Suprapubic skin (tissue), 4 donors: ENCODE measurements around the gene RUSC2.

Experiments used
- CTCF ChIP-seq, 2 donors: fragments of 200-600 bp in 1 of 2; fragments of 450-650 bp in 1 of 2; sonication (generic) in 1 of 2; IDR thresholded peaks; one replicate each; pipeline ENCODE4 v1.5.1; 2016 to 2019; ENCODE audit warnings: antibody characterized with exemption in 2 of 2, mild to moderate bottlenecking in 1 of 2, moderate library complexity in 1 of 2
- EP300 ChIP-seq: sonication (generic); formaldehyde crosslinking; IDR thresholded peaks from one replicate; pipeline ENCODE4 v1.6.1; 2017; ENCODE audit warnings: antibody characterized with exemption
- POLR2A ChIP-seq, 2 donors: fragments of 450-650 bp; IDR thresholded peaks; one replicate each; pipeline ENCODE4 v1.6.1; 2017; ENCODE audit warnings: antibody characterized with exemption in 2 of 2, mild to moderate bottlenecking in 2 of 2, moderate library complexity in 2 of 2
- POLR2AphosphoS5 ChIP-seq, 3 donors: sonication (generic); formaldehyde crosslinking; IDR thresholded peaks; one replicate each; pipeline ENCODE4 v1.6.1; 2017; ENCODE audit warnings: antibody characterized with exemption in 3 of 3

DNA sequence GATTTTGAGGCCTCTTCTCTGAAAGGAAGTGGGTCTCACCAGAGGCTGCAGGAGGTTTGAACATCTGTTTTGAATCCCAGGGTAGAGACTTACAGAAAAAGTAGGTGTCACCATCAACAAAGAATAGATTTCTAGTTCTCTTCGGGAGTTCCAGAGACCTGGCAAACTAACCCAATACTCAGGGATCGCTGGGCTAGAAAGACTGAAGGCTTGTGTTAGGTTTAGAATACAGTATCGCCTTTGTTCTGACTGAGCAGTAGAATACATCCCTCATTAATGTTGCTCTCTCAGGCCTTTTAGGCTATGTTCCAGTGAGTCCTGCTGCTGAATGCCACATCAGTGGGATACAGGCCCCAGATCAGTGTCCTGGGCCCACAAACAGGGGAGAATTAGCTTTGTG, 27.2 kb downstream of the RUSC2 start:
- no peak for TF ChIP-seq EP300
- no peak for TF ChIP-seq CTCF (IDR thresholded peaks at IDR 0.05)
- TF ChIP-seq POLR2A (IDR thresholded peaks at IDR 0.05): no peak
- TF ChIP-seq POLR2AphosphoS5 (IDR thresholded peaks at IDR 0.05): no peak
